ENCODE measurements around the gene EFNA4.

The EFNA4 gene

GRCh38 chr1:155104605-155105534, 41.3 kb downstream of the EFNA4 start:
- TF ChIP-seq CTCF (conservative IDR thresholded peaks at IDR 0.05): no peak
- H3K27ac ChIP-seq: peak overlapping the region; percentile 50

GRCh38 chr1:155105604-155106011, 42.1 kb downstream of the EFNA4 start:
- peak overlapping the region; percentile 50 for H3K27ac ChIP-seq
- no peak for TF ChIP-seq CTCF (conservative IDR thresholded peaks at IDR 0.05)

- no peak for TF ChIP-seq CTCF (conservative IDR thresholded peaks at IDR 0.05)
These were observed 43.3 kb downstream of the EFNA4 start for GRCh38 chr1:155106862-155107261.

GRCh38 chr1:155107309-155108264, 44.0 kb downstream of the EFNA4 start:
- no peak overlapping the region for H3K27ac ChIP-seq
- no peak for TF ChIP-seq CTCF (conservative IDR thresholded peaks at IDR 0.05)

More at GRCh38 chr1:155106862-155107261, 43.3 kb downstream of the EFNA4 start:
- no peak overlapping the region for H3K27ac ChIP-seq

- TF ChIP-seq CTCF (conservative IDR thresholded peaks at IDR 0.05): no peak
- H3K27ac ChIP-seq: no peak overlapping the region
These were observed 44.8 kb downstream of the EFNA4 start for GRCh38 chr1:155108296-155108695.

GRCh38 chr1:155110381-155110780, 46.8 kb downstream of the EFNA4 start:
- no peak for TF ChIP-seq CTCF (conservative IDR thresholded peaks at IDR 0.05)
- peak overlapping the region; percentile 10; the same call in 1 of the 2 replicates for H3K27ac ChIP-seq

GRCh38 chr1:155110826-155111225, 47.3 kb downstream of the EFNA4 start:
- no peak for TF ChIP-seq CTCF (conservative IDR thresholded peaks at IDR 0.05)
- H3K27ac ChIP-seq: no peak overlapping the region; the same call in 1 of the 2 replicates

Data from VCaP (cell line).